A549 (cell line): ENCODE results near the gene TBCE. TPM values are rescaled to one million over a fixed set of nuclear protein-coding genes. Genes with fewer than 3 reads are reported as not detected.
A peak's percentile ranks its signal among the peaks of the same experiment; 100 is the strongest.

Experiments used
- ATAC-seq, 2 experiments: fragments of 200-7000 bp in 1 of 2; fragments of >200 bp in 1 of 2; cut with Nextera tagmentation in 1 of 2; cut with Tn5 transposase in 1 of 2; 3 replicates each; pipeline versions ENCODE4 v1.8.0 to v1.9.1; 2018 to 2020; ENCODE audit warnings: mild to moderate bottlenecking in 1 of 2, moderate library complexity in 1 of 2
- CTCF ChIA-PET: fragments of 300-600 bp; sonication (Branson Sonifier 250); formaldehyde crosslinking; extraction: SDS; loops from one replicate; lab custom pipeline; 2021; ENCODE audit warnings: antibody characterized with exemption, inconsistent platforms; lab: Yijun Ruan, JAX
- POLR2A ChIA-PET: fragments of 350-600 bp; formaldehyde crosslinking; extraction: SDS; loops from one replicate; lab custom pipeline; 2021; ENCODE audit warnings: antibody characterized with exemption, inconsistent platforms; lab: Yijun Ruan, JAX
- DNase-seq, 2 experiments: peaks; one replicate each; pipeline versions ENCODE4 v3.0.0 to v3.0.0-alpha.2; 2011 to 2016; ENCODE audit warnings: low read depth in 1 of 2, low spot score in 1 of 2
- FAIRE-seq: peaks from 2 replicates; lab custom pipeline; 2011; peaks lifted over from hg19 to GRCh38; lab: Jason Lieb, UNC
- H3K27ac ChIP-seq, 2 experiments: fragments of >200 bp; sonication (Bioruptor Twin); formaldehyde crosslinking; 3 replicates each; pipeline ENCODE4 v1.5.1; 2016 to 2017
- H3K4me1 ChIP-seq: fragments of >200 bp; sonication (Bioruptor Twin); formaldehyde crosslinking; 3 replicates; pipeline ENCODE4 v1.6.1; 2016
- H3K4me2 ChIP-seq: fragments of >200 bp; sonication (Bioruptor Twin); formaldehyde crosslinking; 3 replicates; pipeline ENCODE4 v1.6.1; 2016
- H3K4me3 ChIP-seq: fragments of >200 bp; sonication (Bioruptor Twin); formaldehyde crosslinking; 3 replicates; pipeline ENCODE4 v1.5.1; 2016
- H3K9me3 ChIP-seq: fragments of >200 bp; sonication (Bioruptor Twin); formaldehyde crosslinking; 3 replicates; pipeline ENCODE4 v1.6.1; 2016
- BHLHE40 ChIP-seq: IDR thresholded peaks from 2 replicates; pipeline ENCODE4 v1.6.1; 2012; ENCODE audit warnings: low read depth, low read length, inconsistent platforms
- CBX2 ChIP-seq: fragments of 200-600 bp; sonication (generic); IDR thresholded peaks from 2 replicates; pipeline ENCODE4 v1.6.1; 2016; ENCODE audit warnings: low read depth, mild to moderate bottlenecking, borderline replicate concordance
- CBX8 ChIP-seq: fragments of 200-600 bp; sonication (generic); IDR thresholded peaks from 2 replicates; pipeline ENCODE4 v1.6.1; 2016
- CEBPB ChIP-seq, 2 experiments: fragments of >200 bp in 1 of 2; sonication (Bioruptor Twin) in 1 of 2; formaldehyde crosslinking in 1 of 2; IDR thresholded peaks; 2 replicates each; pipeline ENCODE4 v1.6.1; 2012 to 2016
- CHD2 ChIP-seq: fragments of 150-350 bp; IDR thresholded peaks from 2 replicates; pipeline ENCODE4 v1.6.1; 2014; ENCODE audit warnings: low read length; ENCODE audit not compliant: partially characterized antibody
- E2F6 ChIP-seq: IDR thresholded peaks from 2 replicates; pipeline ENCODE4 v1.6.1; 2012; ENCODE audit warnings: low read depth, borderline replicate concordance
- EHF ChIP-seq: fragments of 250-450 bp; sonication (Bioruptor Pico); IDR thresholded peaks from 2 replicates; pipeline ENCODE4 v1.5.0; 2020; ENCODE audit warnings: mild to moderate bottlenecking
- EHMT2 ChIP-seq: fragments of 200-600 bp; sonication (generic); IDR thresholded peaks from 2 replicates; pipeline ENCODE4 v1.6.1; 2016; ENCODE audit warnings: antibody characterized with exemption, low read depth, mild to moderate bottlenecking, moderate library complexity
- FOSL2 ChIP-seq, 2 experiments: fragments of 450-650 bp in 1 of 2; fragments of >200 bp in 1 of 2; sonication (Bioruptor Twin) in 1 of 2; formaldehyde crosslinking; IDR thresholded peaks; 2 replicates each; pipeline versions ENCODE4 v1.5.0 to v1.6.1; 2016 to 2020; ENCODE audit warnings: mild to moderate bottlenecking in 1 of 2, moderate library complexity in 1 of 2
- GATA3 ChIP-seq: IDR thresholded peaks from 2 replicates; pipeline ENCODE4 v1.6.1; 2012; ENCODE audit warnings: borderline replicate concordance
- HDAC2 ChIP-seq: fragments of 200-600 bp; sonication (generic); IDR thresholded peaks from 2 replicates; pipeline ENCODE4 v1.6.1; 2016
- HMGXB4 ChIP-seq: fragments of 250-450 bp; sonication (Bioruptor Pico); IDR thresholded peaks from 2 replicates; pipeline ENCODE4 v1.5.0; 2021; ENCODE audit warnings: mild to moderate bottlenecking, moderate library complexity, borderline replicate concordance
- HOXA7 ChIP-seq: fragments of 250-450 bp; sonication (Bioruptor Pico); IDR thresholded peaks from 2 replicates; pipeline ENCODE4 v1.5.0; 2020; ENCODE audit warnings: mild to moderate bottlenecking, moderate library complexity
- JUNB ChIP-seq: fragments of >200 bp; sonication (Bioruptor Twin); formaldehyde crosslinking; IDR thresholded peaks from 2 replicates; pipeline ENCODE4 v1.6.1; 2016
- MAFK ChIP-seq: fragments of 450-650 bp; IDR thresholded peaks from 2 replicates; pipeline ENCODE4 v1.6.1; 2014; ENCODE audit not compliant: partially characterized antibody
- MAX ChIP-seq: IDR thresholded peaks from 2 replicates; pipeline ENCODE4 v1.6.1; 2012
- MAZ ChIP-seq: fragments of 150-350 bp; IDR thresholded peaks from 2 replicates; pipeline ENCODE4 v1.6.1; 2014; ENCODE audit warnings: antibody characterized with exemption, low read depth, low read length, borderline replicate concordance
- NFE2L2 ChIP-seq: fragments of 150-350 bp; conservative IDR thresholded peaks from 2 replicates; pipeline ENCODE4 v1.6.1; 2014; ENCODE audit warnings: low read length
- NR3C1 ChIP-seq: fragments of >200 bp; sonication (Bioruptor Twin); formaldehyde crosslinking; IDR thresholded peaks from 3 replicates; pipeline ENCODE4 v1.6.1; 2017
- PHF8 ChIP-seq: fragments of 200-600 bp; sonication (generic); IDR thresholded peaks from 2 replicates; pipeline ENCODE4 v1.6.1; 2016; ENCODE audit warnings: low read depth, mild to moderate bottlenecking, antibody characterized with exemption, moderate library complexity, borderline replicate concordance
- POLR2A ChIP-seq: IDR thresholded peaks from 2 replicates; pipeline ENCODE4 v1.6.1; 2012; ENCODE audit warnings: mild to moderate bottlenecking, low read length
- RARB ChIP-seq: fragments of 250-450 bp; sonication (Bioruptor Pico); IDR thresholded peaks from 2 replicates; pipeline ENCODE4 v1.8.0; 2021; ENCODE audit warnings: mild to moderate bottlenecking, moderate library complexity
- REST ChIP-seq: fragments of 200-600 bp; sonication (generic); IDR thresholded peaks from 2 replicates; pipeline ENCODE4 v1.6.1; 2016; ENCODE audit warnings: antibody characterized with exemption, mild to moderate bottlenecking, moderate library complexity
- RNF2 ChIP-seq: fragments of 200-600 bp; sonication (generic); IDR thresholded peaks from 2 replicates; pipeline ENCODE4 v1.6.1; 2016; ENCODE audit warnings: low read depth, mild to moderate bottlenecking, antibody characterized with exemption, moderate library complexity, borderline replicate concordance
- ZC3H11A ChIP-seq: fragments of 450-650 bp; IDR thresholded peaks from 2 replicates; pipeline ENCODE4 v1.6.1; 2014; ENCODE audit warnings: antibody characterized with exemption, mild to moderate bottlenecking
- ZFP36 ChIP-seq: fragments of 450-650 bp; IDR thresholded peaks from 2 replicates; pipeline ENCODE4 v1.6.1; 2014; ENCODE audit warnings: borderline replicate concordance; ENCODE audit not compliant: partially characterized antibody
- WGBS: methylation state at CpG from one replicate; pipeline ENCODE4 v1.1.6; 2017; ENCODE audit errors: missing lambda C conversion rate; 5-methylcytosine and 5-hydroxymethylcytosine counted together
- polyA plus RNA-seq, 4 experiments: library from polyadenylated mRNA; depleted of rRNA in 3 of 4; stranded (reverse); fragments of >200 nt; fragmentation: RNase III in 1 of 4; extraction: RNeasy Plus Mini Kit Qiagen cat#74134 plus additional on column Dnase treatment in 1 of 4; gene quantifications; 2 replicates in 3 of 4; 3 replicates in 1 of 4; pipeline ENCODE4 v1.2.3, GENCODE V29; 2011 to 2017

Gene TBCE
- polyA plus RNA-seq, 2 of the 4 experiments (the other 2 are of a cell fraction): 45.1 to 65.2 TPM

- H3K4me3 ChIP-seq: no peak overlapping the region
Measured at GRCh38 chr1:235470741-235471439, 103.7 kb downstream of the TBCE start.

GRCh38 chr1:235473806-235474205 is 106.6 kb downstream of the TBCE start:
- peak; percentile 7 for FAIRE-seq
- TF ChIP-seq CBX2: no peak
- TF ChIP-seq EHMT2: no peak
- no peak for TF ChIP-seq NFE2L2
- no peak for TF ChIP-seq CBX8
- TF ChIP-seq HMGXB4 (CRISPR knock-in tag): no peak
- no peak for TF ChIP-seq BHLHE40
- TF ChIP-seq MAZ: no peak
- TF ChIP-seq REST: no peak
- TF ChIP-seq, all 56 proteins: peak for 0
- no peaks in the 10 kb centered on the region for H3K9me3 ChIP-seq
- H3K4me3 ChIP-seq: no peak overlapping the region
- no peak for ATAC-seq
- POLR2A ChIA-PET: interaction anchor here (1.3 kb wide), 1 partner anchor 31 kb away, joined by 4 read pairs; the partner anchor contains the start of gene B3GALNT2
- H3K4me2 ChIP-seq: no peak overlapping the region
- DNase-seq: no peak
- no peak overlapping the region for H3K27ac ChIP-seq
- WGBS: 82% methylated on average over 1 of the region's 1 CpG
- CTCF ChIA-PET: interaction anchor here (0.6 kb wide), 1 partner anchor 106 kb away, joined by 3 read pairs; no protein-coding TSS in a partner anchor
- no peaks in the 10 kb centered on the region for H3K4me1 ChIP-seq

More at GRCh38 chr1:235470741-235471439, 103.7 kb downstream of the TBCE start:
- TF ChIP-seq NR3C1 (no peak), POLR2A (no peak), HOXA7 (CRISPR knock-in tag) (no peak), NFE2L2 (no peak)
- ChIA-PET POLR2A (no interaction called here), CTCF (interaction anchor here (0.6 kb wide), 2 partner anchors 29 to 1317 kb away, joined by 3 read pairs; no protein-coding TSS in a partner anchor)
- DNase-seq: no peak
- Histone ChIP-seq H3K4me2 (no peak overlapping the region), H3K9me3 (no peaks in the 10 kb centered on the region), H3K4me1 (no peaks in the 10 kb centered on the region), H3K27ac (no peak overlapping the region)
- FAIRE-seq: no peak
- ATAC-seq: no peak
- WGBS: 77% methylated on average over 6 of the region's 6 CpGs

GRCh38 chr1:235483090-235483489 is 115.9 kb downstream of the TBCE start:
- FAIRE-seq: no peak
- no peak overlapping the region for H3K4me2 ChIP-seq
- no peak overlapping the region for H3K4me3 ChIP-seq
- TF ChIP-seq E2F6 (no peak), CEBPB (IDR thresholded peaks at IDR 0.05) (no peak), GATA3 (no peak), JUNB (no peak), PHF8 (no peak), ZC3H11A (no peak), RARB (no peak), CHD2 (no peak), EHF (CRISPR knock-in tag) (no peak), CBX8 (no peak), MAFK (no peak), BHLHE40 (no peak), POLR2A (no peak), RNF2 (no peak), ZFP36 (no peak), MAX (no peak), FOSL2 (IDR thresholded peaks at IDR 0.05) (no peak), FOSL2 (CRISPR knock-in tag; IDR thresholded peaks at IDR 0.05) (no peak), HDAC2 (no peak)
- TF ChIP-seq, all 56 proteins: peak for 0
- peaks cover 11% of the 10 kb centered on the region; the same call in 1 of the 3 replicates for H3K9me3 ChIP-seq
- no peak for DNase-seq
- 95% methylated on average over 5 of the region's 5 CpGs for WGBS
- no peak for ATAC-seq
- H3K27ac ChIP-seq: no peak overlapping the region
- no peaks in the 10 kb centered on the region for H3K4me1 ChIP-seq
- ChIA-PET POLR2A (no interaction called here), CTCF (interaction anchor here (1.2 kb wide), 1 partner anchor 22 kb away, joined by 5 read pairs; the partner anchor contains the start of gene B3GALNT2)
